IPS-NIHi11 (cell line): Measurements from ENCODE around the gene MGRN1.
A peak's percentile ranks its signal among the peaks of the same experiment; 100 is the strongest.

Source experiments
- DNase-seq: peaks from one replicate; pipeline ENCODE4 v3.0.0; 2012; ENCODE audit warnings: mixed read lengths, low spot score

Gene MGRN1

DNA sequence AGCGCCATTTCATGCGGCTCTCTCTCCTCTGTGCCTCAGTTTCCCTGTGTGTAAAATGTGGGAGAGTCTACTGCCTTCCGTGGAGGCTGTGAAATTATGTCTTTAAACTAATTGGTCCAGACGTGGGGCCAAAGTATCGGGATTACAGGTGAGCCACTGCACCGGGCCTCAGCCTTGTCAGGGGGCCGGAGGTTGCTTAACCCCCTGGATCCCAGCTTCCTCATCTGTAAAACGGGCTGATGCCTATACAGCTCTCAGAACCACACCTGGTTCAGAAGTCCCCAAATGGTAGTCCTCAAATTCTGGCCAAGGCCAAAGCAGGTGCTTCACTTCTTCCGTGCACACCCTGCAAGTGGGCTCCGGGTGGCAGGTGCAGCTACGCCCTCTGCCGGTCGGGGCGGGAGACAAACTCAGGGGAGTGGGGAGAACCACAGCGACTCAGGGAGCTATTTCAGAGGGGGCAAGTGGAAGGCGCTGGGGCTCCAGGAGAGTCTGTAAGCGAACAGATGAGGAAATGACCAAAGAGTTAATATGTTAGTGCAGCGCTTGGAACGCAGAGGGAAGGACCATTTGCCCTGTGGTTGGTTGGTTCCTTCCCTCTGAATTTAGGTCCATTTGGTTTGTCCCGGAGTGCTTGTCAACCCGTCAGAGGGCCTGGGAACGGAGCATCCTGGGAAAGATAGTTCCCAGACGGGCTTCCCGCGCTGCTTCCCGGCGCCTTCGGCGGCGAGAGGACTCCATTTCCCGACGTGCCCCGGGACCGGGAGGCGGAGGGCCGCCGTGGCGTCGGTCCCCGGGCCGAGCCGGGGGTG lies at the start of gene MGRN1:
MGRN1 (plus strand) TSS at position 812 of the 812 bp plus-strand sequence. CDS start 135 bp downstream, outside the sequence.
- peak; percentile 95 for DNase-seq

- DNase-seq = no peak
Observed at GRCh38 chr16:4574919-4575705, 49.5 kb upstream of the MGRN1 start.

GRCh38 chr16:4576008-4576407 lies 48.6 kb upstream of the MGRN1 start:
- DNase-seq = no peak

- no peak for DNase-seq
Observed at GRCh38 chr16:4578961-4579530, 45.6 kb upstream of the MGRN1 start.

DNA sequence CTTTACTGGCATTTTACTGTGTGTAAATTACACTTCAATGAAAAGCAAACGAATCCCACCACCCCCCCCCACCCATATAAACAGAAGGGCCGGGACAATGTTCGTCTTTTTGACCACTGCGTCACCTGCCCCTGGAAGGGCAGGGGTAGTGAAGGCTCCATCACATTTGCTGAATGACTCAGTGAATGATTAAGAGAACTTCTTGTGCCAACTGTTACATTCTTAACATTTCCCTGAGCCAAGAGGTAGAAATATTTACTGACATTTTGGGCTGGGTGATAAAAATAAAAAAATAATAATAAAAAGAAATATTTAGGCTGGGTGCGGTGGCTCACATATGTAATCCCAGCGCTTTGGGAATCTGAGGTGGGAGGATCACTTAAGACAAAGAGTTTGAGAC lies 44.4 kb upstream of the MGRN1 start:
- no peak for DNase-seq

DNA sequence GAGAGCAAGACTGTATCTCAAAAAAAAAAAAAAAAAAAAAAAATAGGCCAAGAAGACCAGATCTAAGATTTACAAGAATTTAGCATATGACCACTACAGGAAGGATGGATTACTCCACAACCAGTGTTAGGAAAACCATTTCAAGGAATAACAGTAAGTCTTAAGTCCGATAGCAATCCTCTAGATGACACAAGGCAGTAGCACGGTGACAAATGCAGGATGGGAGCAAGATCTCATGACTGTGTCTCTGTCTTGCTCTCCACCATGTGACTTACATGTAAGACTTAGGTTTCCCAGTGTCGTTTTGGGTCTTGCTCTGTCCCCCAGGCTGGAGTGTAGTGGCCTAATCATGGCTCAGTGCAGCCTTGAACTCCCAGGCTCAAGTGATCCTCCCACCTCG lies 40.7 kb upstream of the MGRN1 start:
- DNase-seq = no peak

- DNase-seq = no peak
Observed at GRCh38 chr16:4586291-4586690, 38.3 kb upstream of the MGRN1 start.

- DNase-seq = no peak
Observed at GRCh38 chr16:4588386-4588785, 36.2 kb upstream of the MGRN1 start.

GRCh38 chr16:4588961-4589360 lies 35.7 kb upstream of the MGRN1 start:
- DNase-seq = no peak

GRCh38 chr16:4591191-4591590 lies 33.4 kb upstream of the MGRN1 start:
- no peak for DNase-seq

DNA sequence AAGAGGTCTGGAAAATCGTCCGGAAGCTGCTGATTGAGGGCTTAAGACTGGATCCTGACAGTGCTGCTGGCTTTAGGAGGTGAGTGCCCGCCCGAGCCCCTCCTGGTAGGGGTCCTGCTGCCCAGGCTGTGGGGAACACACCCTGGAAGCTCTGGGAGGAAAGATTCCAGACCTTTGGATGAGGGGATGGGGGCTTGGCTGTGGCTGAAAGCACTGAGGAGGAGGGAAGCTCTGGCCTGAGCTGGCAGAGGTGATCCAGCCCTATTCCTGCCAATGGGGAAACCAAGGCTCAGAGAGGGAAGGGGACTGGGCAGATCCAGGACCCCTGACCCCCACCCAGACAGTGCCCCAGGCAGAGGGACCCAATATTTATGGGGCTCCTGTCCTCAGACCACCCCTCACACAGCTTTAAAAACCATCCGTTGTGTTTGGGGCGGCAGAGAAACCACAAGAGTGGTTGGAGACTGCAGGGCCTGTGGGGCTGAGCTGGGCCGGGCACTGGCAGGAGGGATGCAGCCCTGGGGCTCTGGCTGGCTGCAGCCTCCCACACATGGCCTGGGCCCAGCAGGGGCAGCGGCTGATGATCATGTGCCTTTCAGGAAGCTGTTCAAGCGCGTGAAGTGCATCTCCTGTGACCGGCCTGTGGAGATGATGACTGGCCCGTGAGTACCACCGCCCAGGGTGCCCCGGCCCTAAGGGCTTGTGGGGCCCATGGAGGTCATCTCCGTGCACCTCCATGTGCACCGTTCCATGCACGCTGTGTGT lies 32.7 kb upstream of the MGRN1 start:
- no peak for DNase-seq

GRCh38 chr16:4593086-4593485 lies 31.5 kb upstream of the MGRN1 start:
- DNase-seq = peak; percentile 78

GRCh38 chr16:4594433-4595410 lies 29.9 kb upstream of the MGRN1 start:
- no peak for DNase-seq

DNA sequence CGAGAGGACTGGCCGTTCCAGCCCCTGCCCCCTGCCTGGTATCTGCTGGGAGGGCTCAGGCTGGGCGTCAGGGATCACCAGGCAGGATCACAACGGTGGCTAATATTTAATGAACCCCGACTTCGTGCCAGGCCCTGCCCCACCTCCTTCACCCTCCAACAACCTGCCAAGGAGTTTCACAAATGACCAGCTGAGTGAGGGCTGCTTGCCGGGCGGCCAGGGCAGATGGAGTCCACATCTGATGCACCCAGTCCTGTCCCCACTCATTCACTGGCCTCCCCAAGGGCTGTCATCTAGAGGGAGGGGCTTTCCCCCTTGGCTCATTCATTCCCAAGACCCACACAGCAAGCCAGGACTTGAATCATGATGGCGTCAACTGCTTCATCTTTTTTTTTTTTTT lies 27.5 kb upstream of the MGRN1 start:
- no peak for DNase-seq

- DNase-seq = no peak
Observed at GRCh38 chr16:4599037-4599436, 25.6 kb upstream of the MGRN1 start.

DNA sequence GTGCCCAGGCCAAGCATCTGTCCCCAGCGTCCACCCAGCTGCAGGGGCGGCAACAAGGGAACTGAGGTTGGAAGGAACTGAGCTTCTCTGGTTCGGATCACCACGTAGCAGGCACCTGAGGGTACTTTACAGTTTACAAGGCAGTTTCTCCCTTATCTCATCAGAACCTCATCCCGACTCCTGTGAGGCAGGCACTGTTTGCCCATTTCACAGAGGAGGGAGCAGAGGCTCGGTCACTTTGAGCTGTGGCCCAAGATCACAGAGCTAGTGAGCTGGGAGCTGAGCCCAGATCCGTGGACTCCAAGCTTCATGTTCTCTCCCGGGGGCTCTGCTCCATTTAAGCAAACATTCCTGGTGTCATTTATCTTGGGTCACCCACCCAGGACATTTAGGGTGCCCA lies 25.1 kb upstream of the MGRN1 start:
- DNase-seq = no peak

- no peak for DNase-seq
Observed at GRCh38 chr16:4601036-4601863, 23.4 kb upstream of the MGRN1 start.

- no peak for DNase-seq
Observed at GRCh38 chr16:4601864-4602186, 22.8 kb upstream of the MGRN1 start.

DNA sequence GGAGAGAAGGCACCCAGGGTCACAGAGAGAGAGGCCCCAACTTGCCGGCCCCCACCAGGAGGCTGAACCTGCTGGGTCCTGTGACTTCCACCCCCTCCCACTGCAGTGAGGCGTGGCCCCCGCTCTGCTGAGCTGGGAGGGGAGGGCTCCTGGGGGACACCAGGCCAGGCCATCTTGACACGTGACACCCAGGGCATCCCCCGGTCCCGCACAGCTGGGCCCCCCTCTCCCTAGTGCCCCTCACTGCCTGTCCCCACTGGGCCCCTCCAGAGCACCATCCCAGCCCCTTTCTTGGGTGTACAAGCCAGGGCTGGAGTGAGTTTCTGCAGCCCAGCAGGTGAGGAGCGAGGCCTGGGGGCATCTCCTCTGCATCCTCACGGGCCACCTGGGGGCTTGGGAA lies 22.3 kb upstream of the MGRN1 start:
- DNase-seq = no peak

- no peak for DNase-seq
Observed at GRCh38 chr16:4603624-4604170, 20.9 kb upstream of the MGRN1 start.
